GM10847 (cell line): Measurements from ENCODE around the gene DUSP12.

Experiments
- POLR2A ChIP-seq: IDR thresholded peaks from 2 replicates; pipeline ENCODE4 v1.6.1; 2011; ENCODE audit not compliant: insufficient read length; ENCODE audit errors: extremely low read depth

DUSP12 gene

DNA sequence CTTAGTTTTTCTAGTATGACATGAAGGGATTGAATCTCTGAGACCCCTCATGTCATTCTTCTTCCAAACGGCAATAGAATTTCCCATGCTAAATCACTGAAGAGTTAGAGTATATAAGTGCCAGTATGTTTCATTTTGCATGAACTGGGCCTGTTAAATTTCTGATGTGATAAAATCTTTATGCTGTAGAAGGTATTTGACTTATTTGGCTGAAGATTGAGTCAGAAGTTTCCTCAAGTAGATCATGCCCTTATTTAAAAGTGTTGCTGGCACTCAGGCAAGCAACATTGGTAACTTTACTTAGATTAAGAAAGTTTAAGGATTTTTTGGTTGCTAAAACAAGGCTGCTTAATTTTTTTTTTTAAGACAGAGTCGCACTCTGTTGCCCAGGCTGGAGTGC, 29.8 kb downstream of the DUSP12 start:
- no peak for TF ChIP-seq POLR2A

DNA sequence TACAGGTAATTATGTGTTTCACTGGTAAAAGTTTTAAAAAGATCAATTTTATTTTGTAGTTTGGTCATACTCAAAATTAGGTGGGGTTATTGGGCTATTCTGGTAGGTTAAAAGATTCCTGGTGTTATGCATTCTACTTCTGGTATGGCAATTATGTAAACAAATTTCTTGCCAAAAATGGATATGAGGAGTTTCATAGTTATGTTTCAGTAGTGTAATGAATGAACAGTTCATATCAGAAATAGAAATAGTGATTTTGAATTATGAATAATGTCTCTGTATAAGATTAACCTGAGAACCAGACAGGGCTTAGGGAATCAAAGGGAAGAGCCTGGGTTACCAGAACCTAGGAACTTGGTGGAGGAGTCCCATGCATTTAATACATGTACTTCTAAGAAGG, 32.4 kb downstream of the DUSP12 start:
- no peak for TF ChIP-seq POLR2A

- no peak for TF ChIP-seq POLR2A
These were observed 33.3 kb downstream of the DUSP12 start for GRCh38 chr1:161782886-161783285.

GRCh38 chr1:161784968-161785367, 35.4 kb downstream of the DUSP12 start:
- no peak for TF ChIP-seq POLR2A

- TF ChIP-seq POLR2A = no peak
These were observed 37.8 kb downstream of the DUSP12 start for GRCh38 chr1:161787355-161787754.

- no peak for TF ChIP-seq POLR2A
These were observed 41.2 kb downstream of the DUSP12 start for GRCh38 chr1:161790587-161791317.

- TF ChIP-seq POLR2A = no peak
These were observed 42.5 kb downstream of the DUSP12 start for GRCh38 chr1:161791904-161792655.

DNA sequence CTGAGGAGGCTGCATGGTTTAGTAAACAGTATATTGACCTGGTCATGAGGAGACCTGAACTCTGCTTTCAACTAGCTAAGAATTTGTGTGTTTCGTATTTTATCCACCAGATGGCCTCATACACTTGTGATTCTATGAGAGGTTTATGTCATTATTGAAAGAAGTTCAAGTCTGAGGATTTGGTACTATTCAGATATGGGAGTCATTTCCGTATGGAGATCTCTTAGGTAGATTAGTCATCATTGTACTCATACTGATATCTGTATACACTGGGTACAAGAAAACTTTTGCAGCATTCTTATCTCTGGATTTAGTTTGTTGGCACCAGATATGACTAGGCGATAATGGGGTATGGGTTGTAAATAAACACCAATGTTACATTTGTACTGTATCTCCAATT, 43.2 kb downstream of the DUSP12 start:
- no peak for TF ChIP-seq POLR2A

GRCh38 chr1:161799792-161800191, 50.2 kb downstream of the DUSP12 start:
- TF ChIP-seq POLR2A = no peak

GRCh38 chr1:161801955-161802354, 52.4 kb downstream of the DUSP12 start:
- no peak for TF ChIP-seq POLR2A

DNA sequence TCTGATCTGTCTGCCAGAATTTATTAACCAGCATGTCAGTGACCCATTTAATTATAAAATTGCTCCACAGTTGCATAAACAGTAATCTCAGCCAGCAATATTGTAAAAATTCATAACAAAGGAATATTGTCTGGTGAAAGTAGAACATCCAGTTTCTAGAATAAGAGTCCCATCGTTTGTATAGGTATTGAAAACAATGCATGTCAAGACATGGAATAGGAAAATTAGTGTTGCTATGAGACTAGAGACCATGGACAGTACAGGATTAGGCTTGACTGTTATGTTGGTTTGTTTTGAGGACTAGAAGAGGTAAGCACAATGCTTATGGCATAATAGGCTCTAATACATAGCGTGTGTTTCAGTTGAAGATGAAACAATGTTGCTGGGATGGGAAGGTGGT, 53.6 kb downstream of the DUSP12 start:
- TF ChIP-seq POLR2A = no peak

DNA sequence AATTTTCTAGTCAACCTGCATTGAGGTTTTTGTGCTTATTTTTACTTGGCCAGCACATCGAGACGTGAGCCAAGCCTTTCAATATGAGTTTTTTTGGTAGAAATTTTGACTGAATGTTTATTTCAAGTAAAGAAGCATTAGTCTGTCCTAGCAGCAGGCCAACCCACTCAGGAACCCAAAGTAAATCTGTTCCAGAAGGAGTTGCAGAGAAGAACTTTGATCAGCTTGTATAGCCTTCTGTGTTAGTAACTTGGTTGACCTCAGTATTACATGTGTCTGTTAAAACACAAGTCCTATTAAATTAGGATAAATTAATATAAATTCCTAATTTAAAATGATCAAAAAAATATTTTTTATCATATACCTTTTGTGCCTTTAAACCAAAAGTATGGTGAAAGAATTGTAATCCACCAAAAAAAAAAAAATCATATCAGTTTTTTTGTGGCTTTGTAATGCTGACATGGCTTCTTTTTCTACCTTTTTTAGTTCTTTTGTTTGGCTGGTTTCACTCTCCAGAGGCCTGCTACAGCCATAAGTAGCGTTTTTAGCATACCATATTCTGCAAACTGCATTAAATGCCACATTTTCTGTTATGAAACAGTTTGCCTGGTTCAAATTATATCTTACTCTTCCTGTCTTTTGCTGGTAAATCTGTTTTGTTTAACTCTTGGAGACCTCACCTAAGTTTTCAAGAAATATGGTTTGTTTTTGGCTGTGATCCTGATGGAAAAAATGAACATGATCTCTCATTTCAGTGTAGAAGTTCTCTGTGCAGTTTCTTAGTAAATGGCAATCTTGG, 56.0 kb downstream of the DUSP12 start:
- TF ChIP-seq POLR2A = no peak
